GM18517 (cell line): ENCODE data around the gene PRKG1.

Experiments used
- ATAC-seq: cut with Tn5 transposase; IDR thresholded peaks from one replicate; pipeline ENCODE4 v1.9.1; 2021; ENCODE audit warnings: mild to moderate bottlenecking, moderate library complexity; ENCODE audit not compliant: unreplicated experiment

PRKG1 gene

GRCh38 chr10:52318822-52319464, 1244.7 kb downstream of the PRKG1 start:
- ATAC-seq, result no peak

GRCh38 chr10:52319926-52320325, 1245.6 kb downstream of the PRKG1 start:
- no peak for ATAC-seq

GRCh38 chr10:52322323-52322722, 1248.0 kb downstream of the PRKG1 start:
- ATAC-seq, result no peak

- ATAC-seq, result no peak
These were observed 1248.6 kb downstream of the PRKG1 start for GRCh38 chr10:52322936-52323335.

- no peak for ATAC-seq
These were observed 1252.1 kb downstream of the PRKG1 start for GRCh38 chr10:52326382-52326781.

GRCh38 chr10:52331638-52332364, 1257.5 kb downstream of the PRKG1 start:
- no peak for ATAC-seq

GRCh38 chr10:52332815-52333214, 1258.5 kb downstream of the PRKG1 start:
- no peak for ATAC-seq

GRCh38 chr10:52334595-52334994, 1260.3 kb downstream of the PRKG1 start:
- ATAC-seq, result no peak

GRCh38 chr10:52335665-52336064, 1261.4 kb downstream of the PRKG1 start:
- no peak for ATAC-seq

- ATAC-seq, result no peak
These were observed 1262.9 kb downstream of the PRKG1 start for GRCh38 chr10:52337225-52337624.

GRCh38 chr10:52343439-52343838, 1269.2 kb downstream of the PRKG1 start:
- ATAC-seq, result no peak

GRCh38 chr10:52346394-52347326, 1272.4 kb downstream of the PRKG1 start:
- no peak for ATAC-seq

GRCh38 chr10:52347327-52347667, 1273.0 kb downstream of the PRKG1 start:
- no peak for ATAC-seq
